ENCODE measurements around the gene LRRC32.

DNA sequence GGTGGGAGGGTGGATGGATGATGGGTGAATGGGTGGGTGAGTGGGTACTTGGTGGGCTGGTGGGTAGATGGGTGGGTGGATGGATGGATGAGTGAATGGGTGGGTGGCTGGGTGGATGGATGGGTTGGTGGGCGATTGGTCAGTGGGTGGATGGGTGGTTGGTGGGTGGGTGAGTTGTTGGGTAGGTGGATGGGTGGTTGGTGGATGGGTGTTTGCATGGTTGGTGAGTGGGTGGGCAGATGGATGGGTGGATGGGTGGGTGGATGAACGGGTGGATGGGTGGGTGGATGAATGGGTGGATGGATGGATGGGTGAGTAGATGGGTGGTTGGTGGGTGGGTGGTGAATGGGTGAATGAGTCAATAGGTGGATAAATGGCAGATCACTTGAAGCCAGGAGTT lies 43.0 kb upstream of the LRRC32 start:
- TF ChIP-seq, protein P1, sequence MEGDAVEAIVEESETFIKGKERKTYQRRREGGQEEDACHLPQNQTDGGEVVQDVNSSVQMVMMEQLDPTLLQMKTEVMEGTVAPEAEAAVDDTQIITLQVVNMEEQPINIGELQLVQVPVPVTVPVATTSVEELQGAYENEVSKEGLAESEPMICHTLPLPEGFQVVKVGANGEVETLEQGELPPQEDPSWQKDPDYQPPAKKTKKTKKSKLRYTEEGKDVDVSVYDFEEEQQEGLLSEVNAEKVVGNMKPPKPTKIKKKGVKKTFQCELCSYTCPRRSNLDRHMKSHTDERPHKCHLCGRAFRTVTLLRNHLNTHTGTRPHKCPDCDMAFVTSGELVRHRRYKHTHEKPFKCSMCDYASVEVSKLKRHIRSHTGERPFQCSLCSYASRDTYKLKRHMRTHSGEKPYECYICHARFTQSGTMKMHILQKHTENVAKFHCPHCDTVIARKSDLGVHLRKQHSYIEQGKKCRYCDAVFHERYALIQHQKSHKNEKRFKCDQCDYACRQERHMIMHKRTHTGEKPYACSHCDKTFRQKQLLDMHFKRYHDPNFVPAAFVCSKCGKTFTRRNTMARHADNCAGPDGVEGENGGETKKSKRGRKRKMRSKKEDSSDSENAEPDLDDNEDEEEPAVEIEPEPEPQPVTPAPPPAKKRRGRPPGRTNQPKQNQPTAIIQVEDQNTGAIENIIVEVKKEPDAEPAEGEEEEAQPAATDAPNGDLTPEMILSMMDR (IDR thresholded peaks at IDR 0.05) = no peak
- TF ChIP-seq POLR2A (IDR thresholded peaks at IDR 0.05) = no peak

Data from uterus (tissue), 2 donors.